Pulmonary artery endothelial cell (primary cell): ENCODE measurements around the gene SLC49A3. TPM values are rescaled to one million over a fixed set of nuclear protein-coding genes. Genes with fewer than 3 reads are reported as not detected.
A peak's percentile ranks its signal among the peaks of the same experiment; 100 is the strongest.
"Not testable (repeated sequence)": the region's sequence is repeated elsewhere in the genome, so short reads cannot be mapped to it uniquely, and the experiment has no call there.

Experiments
- DNase-seq: peaks from one replicate; pipeline ENCODE4 v3.0.0-alpha.2; 2011; ENCODE audit warnings: low read depth, low spot score
- total RNA-seq: library from RNA; depleted of rRNA; stranded (reverse); fragments of >200 nt; gene quantifications from 2 replicates; pipeline ENCODE4 v1.2.3, GENCODE V29; 2014

The SLC49A3 gene
- total RNA-seq, 1 donor from 2014 or later: 1.1 TPM

DNA sequence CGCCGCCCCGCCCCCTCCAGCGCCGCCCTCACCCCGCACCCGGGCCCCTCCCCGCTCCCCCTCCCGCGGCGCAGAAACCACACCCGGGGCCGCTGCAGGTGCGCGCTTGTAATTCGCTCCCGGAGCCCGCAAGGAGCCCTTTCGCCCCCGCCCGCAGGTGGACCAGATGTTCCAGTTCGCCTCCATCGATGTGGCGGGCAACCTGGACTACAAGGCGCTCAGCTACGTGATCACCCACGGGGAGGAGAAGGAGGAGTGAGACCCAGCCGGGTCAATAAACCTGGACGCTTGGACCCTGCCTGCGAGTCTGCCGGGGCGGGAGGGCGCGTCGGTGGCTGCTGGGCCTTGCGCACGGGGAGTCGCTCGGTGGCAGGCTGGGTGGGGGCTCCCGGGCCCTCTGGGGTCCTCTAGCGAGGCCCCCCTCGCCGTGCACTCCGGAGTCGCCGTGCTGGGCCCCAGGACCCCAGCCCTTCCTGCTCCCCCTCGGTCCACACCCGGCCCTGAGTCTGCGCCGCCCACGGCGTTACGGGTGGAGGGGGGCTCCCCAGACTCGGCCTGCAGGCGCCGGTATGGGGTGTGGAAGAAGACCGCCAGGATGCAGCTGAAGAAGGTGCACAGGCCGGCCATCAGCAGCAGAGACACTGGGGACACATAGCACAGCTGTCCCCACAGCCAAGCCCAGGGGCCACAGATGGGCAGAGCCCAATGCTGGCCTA lies 7.1 kb downstream of the SLC49A3 start:
- no peak for DNase-seq

DNA sequence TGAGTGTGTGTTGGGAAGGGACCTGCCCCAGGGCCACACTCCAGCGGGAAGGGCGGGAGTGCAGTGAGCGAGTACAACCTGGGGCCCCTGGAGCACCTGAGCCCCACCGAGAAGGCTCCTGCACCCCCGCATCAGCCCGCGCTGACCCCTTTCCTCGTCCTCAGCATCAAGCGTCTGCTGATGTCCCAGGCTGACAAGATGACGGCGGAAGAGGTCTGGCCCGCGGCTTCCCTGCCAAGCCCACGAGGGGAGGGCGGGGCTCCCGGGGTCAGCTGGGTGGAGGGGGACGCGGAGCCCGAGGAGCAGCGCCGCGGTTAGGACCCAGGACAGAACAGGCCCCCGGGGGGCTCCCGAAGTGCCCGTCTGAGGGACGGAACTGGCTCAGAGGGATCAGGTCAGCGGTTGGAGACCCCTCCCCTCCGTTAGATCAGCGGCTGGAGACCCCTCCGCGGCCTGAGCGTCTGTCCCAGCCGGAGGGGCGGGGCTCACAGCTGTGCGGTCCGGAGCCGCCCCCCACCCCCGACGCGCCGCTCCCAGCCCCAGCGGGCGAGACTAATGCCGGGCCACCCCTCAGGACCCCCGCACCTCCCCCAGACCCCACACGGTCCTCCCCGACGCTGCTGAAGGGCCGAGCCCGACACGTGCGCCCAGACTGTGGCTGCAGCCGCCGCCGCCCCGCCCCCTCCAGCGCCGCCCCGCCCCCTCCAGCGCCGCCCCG lies 7.9 kb downstream of the SLC49A3 start:
- DNase-seq: no peak

DNA sequence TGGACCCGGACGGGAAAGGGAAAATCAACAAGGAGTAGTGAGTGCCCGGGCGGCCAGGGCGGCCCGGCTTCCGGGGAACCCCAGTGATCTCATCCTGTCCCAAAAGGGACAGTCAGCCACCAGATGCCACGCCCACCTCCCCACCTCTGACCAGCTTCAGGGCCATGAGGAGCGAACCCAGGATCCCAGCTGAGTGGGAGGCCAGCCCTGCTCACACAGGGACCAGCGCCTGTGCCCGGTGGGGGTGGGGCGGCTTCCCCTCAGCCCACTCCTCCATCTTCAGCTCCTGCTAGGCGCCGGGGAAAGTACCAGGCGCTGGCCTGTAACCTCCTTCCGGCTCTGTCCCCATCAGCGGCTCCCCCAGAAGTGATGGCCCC lies 8.4 kb downstream of the SLC49A3 start:
- DNase-seq: no peak

DNA sequence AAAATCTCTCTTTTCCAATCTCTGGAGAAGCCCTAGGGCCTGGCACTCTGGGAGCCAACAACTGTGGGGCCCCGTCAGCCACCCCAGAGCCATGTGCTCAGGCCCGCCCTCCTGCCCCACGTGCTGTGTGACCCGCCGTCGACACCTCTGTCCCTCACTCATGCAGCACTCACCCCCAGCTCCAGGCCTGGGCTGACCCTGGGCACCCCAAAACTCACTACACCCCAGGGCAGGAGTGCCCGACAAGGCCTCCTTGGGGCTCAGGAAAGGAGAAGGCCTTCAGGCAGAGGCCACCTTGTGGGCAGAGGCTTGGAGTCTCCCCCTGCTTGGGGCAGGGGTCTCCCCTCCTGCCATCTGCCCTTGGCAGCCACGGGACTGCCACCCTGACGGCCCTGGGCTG lies 8.9 kb downstream of the SLC49A3 start:
- DNase-seq: no peak

DNA sequence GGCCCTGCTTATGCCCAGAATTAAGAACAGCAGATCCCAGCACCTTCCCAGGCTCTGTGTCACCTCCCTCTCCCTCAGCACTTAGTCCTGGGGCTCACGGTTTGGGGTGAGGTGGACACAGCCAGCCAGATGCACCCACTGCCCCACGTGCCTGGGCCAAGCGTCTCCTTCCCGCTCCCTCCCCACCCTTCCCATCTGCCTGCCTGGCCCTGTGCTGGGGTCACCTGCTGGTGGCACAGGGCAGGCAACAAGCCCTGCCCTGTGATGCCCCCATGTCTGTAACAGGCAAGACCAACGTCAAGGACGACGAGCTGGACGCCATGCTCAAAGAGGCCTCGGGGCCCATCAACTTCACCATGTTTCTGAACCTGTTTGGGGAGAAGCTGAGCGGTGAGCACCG lies 9.3 kb downstream of the SLC49A3 start:
- DNase-seq: no peak

DNA sequence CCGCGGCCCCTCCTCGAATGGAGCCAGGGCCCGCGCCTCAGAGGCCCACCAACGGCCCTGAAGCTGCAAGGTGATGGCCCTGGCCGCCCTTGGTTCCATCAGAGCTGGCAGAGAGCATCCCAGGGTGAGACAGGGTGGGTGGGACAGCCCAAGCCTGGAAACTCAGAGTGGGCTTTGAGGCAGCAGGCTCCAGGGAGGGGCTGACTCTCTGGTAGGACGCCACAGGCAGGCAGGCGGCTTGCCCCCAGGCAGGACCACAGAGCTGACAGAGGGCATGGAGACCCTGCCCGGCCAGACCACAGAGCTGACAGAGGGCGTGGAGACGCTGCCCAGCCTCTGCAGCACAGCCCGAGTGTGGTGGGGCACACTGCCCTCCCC lies 9.9 kb downstream of the SLC49A3 start:
- no peak for DNase-seq

DNA sequence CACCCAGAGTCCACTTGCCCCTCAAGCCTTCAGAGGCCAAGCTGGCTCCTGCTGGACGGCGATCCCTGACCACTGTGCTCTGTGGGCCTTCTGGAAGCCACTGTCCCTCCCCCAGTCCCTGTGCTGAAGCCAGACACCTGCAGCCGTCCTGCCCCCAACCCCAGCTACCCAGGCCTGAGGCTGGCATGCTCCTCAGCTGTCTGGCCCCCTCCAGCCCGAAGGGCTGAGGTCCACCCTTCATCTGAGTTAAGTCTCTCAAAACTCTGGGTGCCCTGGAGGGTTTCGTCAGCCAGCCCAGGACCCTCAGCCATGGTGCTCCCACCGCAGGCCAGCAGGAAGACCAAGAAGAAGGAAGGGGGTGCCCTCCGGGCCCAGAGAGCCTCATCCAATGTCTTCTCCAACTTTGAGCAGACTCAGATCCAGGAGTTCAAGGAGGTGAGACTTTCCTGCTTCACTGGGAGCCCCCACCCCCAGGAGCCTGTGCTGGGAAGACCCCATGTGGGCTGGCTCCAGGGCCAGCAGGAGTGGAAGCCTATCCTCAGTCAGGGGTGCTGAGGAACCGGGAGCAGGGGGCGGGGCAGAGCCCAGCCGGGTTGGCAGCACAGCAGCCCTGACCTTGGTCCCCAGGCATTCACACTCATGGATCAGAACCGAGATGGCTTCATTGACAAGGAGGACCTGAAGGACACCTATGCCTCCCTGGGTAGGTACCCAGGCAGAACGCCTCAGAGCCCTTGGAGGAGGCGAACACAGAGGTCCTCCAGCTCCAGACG lies 10.4 kb downstream of the SLC49A3 start:
- no peak for DNase-seq

DNA sequence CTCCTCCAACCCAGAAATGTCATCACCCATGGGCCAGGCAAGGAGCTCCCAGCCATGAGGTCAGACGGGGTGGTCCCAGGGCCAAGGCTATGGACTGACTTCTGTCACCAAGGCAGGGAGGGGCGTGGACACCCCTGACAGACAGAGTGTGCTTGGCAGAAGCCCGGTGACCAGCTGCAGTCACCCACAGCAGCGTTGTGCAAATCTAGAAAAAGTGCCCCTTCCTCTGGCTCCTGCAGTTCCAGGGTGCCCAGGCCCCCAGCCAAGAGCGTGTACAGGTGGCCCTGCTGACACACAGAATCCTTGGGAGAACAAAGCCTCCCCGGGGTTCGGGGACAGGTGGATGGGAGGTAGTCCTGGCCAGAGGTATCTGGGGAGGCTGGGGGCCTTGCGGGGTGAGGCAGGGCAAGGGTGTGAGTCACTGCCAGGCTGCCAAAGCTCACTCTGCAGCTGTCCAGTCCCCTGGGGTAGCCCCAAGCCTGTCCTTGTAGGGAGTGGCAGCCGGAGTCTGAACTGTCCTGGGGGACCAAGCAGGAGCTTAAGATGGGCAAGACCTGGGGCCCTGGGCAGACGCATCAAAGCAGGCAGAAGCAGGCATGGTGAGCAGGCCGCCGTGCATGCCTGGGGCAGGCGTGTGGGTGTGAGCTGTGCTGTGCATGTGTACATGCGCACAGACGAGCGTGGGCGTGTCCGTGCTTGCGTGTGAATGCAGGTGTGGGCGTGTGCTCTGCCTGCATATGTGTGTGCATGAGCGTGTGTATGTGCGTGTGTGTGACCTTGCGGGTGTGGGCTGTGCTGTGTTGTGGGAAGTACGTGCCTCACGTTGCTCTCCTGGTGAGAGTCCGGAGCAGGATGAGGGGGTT lies 11.3 kb downstream of the SLC49A3 start:
- DNase-seq: no peak

DNA sequence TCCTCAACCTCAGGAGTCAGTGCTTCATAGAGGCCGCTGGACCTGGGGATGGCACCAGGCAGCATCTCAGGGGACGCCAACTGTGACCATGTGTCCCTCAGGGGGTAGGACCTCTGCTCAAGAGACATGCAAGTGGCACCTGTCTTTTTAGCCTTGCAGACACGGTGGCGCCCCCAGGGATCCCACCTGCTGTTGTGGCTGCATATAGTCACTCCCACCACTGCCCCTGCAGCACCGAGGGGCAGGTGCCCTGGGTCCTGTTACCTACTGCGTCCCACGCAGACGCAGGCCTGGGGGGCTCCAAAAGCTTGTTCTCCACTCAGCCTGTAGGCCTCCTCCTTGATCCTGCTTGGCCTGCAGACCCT lies 12.1 kb downstream of the SLC49A3 start:
- DNase-seq: no peak

DNA sequence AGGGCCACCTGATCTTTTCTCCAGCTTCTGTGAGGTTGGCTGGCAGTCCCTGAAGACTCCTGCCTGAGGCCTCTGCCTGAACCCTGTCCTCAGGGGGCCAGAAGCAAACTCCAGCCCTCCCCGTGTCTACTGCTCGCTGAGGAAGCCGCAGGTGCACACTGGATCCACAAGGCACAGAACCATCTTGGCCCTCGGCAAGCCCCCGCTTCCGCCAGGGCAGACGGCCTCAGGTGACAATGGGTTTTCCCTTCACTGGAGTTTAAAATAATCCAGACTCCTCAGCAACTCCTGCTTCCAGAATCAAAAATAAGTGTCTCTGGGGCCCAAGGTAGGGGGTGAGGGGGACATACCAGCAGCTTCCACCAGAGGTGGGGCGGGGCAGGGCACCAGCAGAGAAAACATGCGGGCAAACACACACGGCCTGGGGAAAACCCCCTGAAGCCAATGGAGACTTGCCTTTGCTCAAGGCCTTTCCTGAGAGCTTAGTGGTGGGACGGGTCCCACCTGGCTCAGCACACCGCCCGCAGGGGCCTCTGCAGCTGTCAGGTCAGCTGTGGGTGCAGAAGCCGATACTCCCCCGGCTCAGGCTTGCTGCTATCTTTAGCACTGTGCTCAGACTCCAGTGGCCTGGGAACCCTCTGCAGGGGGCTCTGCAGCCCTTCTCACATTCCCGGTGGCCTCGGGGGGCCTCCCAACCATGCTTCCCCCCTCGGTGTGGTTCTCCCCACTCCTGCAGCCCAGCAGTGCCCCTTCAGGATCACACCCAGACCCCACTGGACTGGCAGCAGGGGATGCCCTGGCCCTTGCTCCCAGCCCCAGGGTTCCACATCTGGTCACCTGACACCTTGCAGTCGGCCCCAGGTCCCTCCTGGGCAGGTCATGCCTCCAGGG lies 12.7 kb downstream of the SLC49A3 start:
- no peak for DNase-seq

DNA sequence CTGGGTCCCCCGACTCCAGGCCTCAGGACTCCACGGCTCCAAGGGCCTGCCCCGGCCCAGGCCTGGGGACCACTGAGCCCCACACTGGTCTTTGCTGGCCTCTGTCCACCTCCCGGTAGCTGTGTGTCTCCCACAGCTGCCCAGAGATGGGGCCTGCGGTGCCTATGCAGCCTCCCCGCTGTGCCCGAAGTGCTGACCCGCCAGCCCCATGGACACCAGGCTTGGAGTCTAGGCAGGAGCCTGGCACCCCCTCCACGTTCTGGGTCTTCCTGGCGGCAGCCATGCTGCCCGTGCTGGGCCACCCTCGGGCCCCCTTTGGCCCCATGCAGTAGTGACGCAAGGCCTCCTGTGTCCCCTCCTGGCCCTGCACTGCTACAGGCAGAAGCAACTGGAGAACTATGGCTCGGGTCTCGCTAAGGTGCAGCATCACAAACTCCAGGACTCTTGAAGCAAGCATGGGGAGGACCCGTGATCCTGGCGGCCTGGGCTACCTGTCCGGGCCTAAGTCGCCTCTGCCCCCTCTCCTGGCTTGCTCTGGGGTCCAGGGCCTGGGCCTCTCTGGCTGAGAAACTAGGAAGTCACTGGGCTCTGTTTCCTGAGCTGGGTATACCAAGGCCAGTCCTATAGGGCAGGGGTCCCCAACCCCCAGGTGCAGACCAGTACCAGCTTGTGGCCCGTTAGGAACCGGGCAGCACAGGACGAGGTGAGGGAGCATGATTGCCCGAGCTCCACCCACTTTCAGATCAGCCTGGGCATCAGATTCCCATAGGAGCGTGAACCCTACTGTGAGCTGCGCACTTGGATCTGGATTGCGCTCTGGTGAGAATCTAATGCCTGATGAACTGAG lies 13.7 kb downstream of the SLC49A3 start:
- no peak for DNase-seq

DNA sequence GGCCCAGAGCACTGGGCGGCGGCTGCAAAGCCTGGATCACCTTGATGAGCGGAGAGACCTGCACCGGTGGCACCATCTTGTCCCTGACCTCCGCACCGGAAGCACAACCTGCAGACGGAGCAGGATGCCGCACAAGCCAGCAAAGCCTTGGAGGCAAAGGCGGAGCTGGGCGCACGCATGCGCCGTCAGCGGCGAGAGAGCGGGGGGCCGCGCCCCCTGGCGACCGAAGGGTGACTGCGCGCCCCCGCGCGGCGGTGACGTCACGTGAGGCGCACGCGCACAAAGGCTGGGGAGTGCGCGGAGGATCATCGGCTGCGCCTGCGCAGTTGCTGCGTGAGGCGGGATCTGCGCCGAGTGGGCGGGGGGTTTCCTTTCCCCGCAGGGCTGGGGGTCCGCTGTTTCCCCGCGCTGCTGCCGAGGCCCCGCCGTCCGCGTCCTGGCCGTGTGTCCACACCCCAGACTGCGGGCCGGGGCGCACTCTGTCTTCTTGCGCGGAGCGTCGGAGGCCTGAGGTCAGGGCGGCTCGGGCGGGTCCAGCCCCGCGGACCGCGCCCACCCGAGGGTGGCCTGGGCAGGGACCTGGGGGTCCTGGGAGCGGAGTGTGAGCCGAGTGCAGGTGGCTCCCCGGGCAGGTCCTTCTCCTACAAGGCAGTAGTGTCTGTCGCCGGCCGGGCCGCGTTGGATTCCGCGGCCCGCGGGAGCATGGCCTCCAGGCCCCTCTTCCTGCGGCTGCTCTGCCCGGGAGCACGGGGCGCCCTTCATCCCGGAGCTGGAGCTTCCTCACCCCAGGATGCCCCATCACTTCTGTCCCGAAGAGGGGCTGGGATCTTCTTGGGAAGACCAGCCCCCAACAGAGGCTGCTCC lies 14.5 kb downstream of the SLC49A3 start, which contains the start of the genes ATP5ME and MYL5:
Gene ATP5ME (minus strand): TSS at position 105 of the 864 bp plus-strand sequence. CDS start 29 bp downstream, at position 76.
Gene MYL5 (plus strand): TSS at position 371 of the 864 bp plus-strand sequence. CDS start 3,485 bp downstream, outside the sequence.
- DNase-seq: peak; percentile 76

DNA sequence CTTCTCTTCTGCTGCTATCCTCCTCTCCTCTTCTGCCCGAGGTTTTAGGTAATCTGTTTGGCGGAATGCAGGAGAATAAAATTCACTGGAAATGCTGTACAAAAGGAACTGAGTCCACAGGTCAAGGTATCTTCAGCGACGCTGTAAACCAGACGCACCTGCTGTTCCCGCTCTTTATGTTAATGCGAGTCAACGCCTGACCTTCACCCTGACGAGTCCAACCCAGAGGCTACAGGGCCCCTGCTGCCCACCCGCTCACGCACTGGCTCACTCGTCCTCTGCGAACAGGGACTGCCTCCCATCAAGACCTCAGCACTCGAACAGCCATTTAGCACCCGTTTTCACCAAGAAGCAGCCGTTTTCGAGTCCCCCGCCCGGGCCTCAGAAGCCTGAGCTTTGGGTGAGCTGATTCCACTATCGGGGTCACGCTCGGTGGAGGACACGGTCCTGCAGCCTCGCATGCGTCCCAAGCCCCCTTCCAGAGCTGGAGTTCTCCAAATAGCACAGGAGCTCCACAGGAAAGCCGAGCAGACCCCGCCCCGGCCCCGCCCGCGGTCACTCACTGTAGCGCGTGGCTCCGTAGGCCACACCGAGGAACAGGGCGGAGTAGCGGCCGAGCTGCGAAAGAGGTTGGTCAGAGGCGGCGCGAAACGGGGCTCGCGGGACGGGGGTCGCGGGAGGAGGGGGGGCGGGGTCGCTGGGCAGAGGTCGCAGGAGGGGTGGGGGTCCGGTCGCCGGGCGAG lies 15.4 kb downstream of the SLC49A3 start:
- no peak for DNase-seq

DNA sequence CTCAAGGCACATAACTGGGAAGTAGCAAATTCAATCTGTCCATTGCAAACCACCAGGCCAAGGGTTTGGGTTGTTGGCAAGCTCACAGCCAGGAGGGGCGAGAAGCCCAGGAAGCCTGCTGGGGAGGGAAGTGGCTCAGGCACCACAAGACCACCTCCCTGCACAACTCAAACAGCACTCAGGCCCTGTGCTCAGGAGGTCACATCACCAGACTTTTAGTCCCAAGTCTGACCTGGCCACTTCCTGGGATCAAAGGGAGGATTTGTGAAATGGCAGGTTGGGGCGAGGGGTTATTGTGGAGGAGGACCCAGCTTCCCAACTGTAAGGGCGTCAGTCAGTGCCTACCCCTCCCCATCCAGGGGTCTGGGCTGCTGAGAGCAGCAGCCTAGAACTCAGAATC lies 17.2 kb downstream of the SLC49A3 start:
- DNase-seq: no peak

DNA sequence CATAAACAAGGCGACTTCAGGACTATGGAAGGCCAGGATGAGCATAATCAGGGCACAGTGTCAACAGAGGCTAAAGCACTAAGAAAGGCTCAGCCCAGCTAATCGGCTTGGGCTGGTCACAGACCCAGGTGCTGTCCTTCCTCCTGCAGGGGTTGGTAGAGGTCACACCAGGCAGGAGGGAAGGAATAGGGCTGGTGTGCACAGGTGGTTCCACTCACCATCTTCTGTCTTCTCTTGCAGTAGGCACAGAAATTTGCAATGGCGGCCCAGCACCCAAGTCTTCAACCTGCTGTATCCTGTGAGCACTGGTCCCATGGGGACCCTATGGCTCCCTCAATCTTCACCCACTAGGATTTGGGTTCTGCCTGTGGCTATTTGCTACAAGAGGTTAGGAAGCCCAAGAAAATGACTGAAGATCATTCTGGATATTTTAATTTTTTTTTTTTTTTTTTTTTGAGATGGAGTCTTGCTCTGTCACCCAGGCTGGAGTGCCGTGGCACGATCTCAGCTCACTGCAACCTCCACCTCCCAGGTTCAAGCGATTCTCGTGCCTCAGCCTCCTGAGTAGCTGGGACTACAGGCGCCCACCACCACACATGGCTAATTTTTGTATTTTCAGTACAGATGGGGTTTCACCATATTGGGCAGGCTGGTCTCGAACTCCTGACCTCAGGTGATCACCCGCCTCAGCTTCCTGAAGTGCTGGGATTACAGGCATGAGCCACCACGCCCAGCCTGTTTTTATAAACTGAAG lies 19.0 kb downstream of the SLC49A3 start:
- DNase-seq: not testable (repeated sequence)

DNA sequence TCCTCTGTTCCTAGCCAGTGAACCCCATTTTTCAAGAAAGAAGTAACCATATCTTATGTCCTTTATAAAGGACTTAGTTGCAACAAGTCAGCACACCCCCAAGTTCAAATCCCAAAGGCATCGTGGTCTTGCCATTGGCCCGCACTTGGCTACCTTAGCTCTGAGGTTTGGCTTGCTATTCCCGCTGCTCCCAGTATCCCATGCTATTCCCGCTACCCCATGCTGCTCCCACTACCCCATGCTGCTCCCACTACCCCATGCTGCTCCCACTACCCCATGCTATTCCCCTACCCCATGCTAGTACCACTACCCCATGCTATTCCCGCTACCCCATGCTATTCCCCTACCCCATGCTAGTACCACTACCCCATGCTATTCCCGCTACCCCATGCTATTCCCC lies 20.7 kb downstream of the SLC49A3 start:
- not testable (repeated sequence) for DNase-seq

DNA sequence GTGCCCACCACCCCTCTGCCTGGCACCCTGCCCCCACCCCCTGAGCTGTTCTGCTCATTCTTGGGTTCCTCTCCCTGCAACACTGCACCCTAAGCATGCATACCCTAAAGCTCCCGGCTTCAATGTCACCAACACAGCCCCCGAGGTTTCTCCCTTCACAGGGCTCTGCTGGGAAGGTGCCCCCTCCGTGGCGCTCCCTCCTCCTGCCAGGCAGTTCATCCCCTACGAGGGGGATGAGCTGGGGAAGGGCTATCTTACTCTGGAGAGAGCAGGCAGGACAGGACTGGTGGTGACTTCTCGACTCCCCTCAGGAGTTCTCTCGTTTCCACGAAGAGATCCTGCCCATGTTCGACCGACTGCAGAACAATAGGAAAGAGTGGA lies 21.4 kb downstream of the SLC49A3 start:
- no peak for DNase-seq
